ENCODE results near the gene AGFG2.
A peak's percentile ranks its signal among the peaks of the same experiment; 100 is the strongest.
"Not testable (repeated sequence)": the region's sequence is repeated elsewhere in the genome, so short reads cannot be mapped to it uniquely, and the experiment has no call there.

The AGFG2 gene

DNA sequence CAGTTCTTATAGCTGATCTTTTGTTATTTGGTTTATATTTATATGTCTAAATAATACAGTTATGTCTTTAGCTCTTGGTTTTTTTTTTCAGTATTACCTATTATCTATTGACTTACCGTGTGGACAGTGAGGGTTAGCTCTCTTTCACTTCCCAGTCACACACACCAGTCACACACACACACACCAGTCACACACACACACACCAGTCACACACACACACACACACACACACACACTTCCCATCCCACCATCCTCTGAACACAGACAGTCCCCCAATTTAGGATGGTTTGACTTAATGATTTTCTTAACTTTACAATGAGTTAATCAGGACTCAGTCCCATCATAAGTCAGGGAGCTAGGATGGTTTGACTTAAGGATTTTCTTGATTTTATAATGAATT, 18.9 kb upstream of the AGFG2 start:
- DNase-seq (ENCODE audit: low spot score) = no peak

DNA sequence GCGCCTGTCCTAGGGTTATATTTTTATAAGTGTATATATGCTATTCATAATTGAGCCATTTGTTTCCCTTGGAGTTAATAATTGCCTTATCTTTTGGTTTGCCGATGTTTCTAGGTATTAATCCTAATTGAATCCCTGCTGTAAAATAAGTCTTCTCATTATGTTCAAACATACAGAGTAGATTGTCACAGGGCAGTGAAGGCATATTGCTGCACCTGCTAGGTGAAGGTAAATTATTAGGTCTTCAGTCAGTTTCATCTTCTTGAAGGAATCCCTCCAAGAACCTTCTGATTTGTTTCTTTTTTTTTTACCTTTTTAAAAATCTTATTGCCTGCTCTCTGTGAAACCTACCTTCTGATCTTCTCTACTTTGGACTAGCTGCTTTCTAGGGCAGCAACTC, 17.9 kb upstream of the AGFG2 start:
- DNase-seq (ENCODE audit: low spot score) = no peak

GRCh38 chr7:100521909-100522593, 17.0 kb upstream of the AGFG2 start:
- DNase-seq (ENCODE audit: low spot score) = not testable (repeated sequence)

- DNase-seq (ENCODE audit: low spot score) = not testable (repeated sequence)
Observed at GRCh38 chr7:100523192-100523591, 15.8 kb upstream of the AGFG2 start.

GRCh38 chr7:100528108-100528866, 10.7 kb upstream of the AGFG2 start:
- not testable (repeated sequence) for DNase-seq (ENCODE audit: low spot score)

- peak; percentile 30 for DNase-seq (ENCODE audit: low spot score)
Observed at GRCh38 chr7:100532165-100533022, 6.6 kb upstream of the AGFG2 start.

- DNase-seq (ENCODE audit: low spot score) = not testable (repeated sequence)
Observed at GRCh38 chr7:100535982-100536381, 3.0 kb upstream of the AGFG2 start.

GRCh38 chr7:100536695-100537094, 2.3 kb upstream of the AGFG2 start:
- not testable (repeated sequence) for DNase-seq (ENCODE audit: low spot score)

GRCh38 chr7:100538348-100538653, 702 bp upstream of the AGFG2 start:
- DNase-seq (ENCODE audit: low spot score) = no peak

DNA sequence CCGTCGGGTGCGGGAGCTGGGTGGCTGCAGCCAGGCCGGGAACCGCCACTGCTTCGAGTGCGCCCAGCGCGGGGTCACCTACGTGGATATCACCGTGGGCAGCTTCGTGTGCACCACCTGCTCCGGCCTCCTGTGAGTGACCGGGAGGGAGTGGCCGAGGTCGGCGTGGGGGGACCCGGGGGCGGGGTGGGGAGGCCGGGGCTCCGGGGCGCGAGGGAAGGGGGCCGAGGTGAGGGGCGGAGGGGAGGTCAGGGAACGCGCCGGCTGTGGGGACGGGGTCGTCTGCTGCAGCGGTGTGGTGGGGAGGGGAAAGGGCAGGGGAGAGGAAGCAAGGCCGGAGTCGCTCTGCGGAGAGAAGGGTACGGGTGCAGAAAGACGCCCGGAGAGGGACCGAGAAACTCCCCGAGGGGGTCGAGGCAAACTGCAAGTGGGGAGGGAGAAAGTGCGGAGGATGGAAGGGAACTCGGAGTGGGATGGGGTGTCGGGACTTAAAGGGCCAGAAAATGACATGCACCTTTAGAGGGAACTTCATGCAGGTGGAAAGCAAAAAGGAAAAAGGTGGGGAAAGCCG, 518 bp downstream of the AGFG2 start:
- no peak for DNase-seq (ENCODE audit: low spot score)

- DNase-seq (ENCODE audit: low spot score) = no peak
Observed at GRCh38 chr7:100540073-100540723, 1.2 kb downstream of the AGFG2 start.

- not testable (repeated sequence) for DNase-seq (ENCODE audit: low spot score)
Observed at GRCh38 chr7:100541309-100541708, 2.3 kb downstream of the AGFG2 start.

DNA sequence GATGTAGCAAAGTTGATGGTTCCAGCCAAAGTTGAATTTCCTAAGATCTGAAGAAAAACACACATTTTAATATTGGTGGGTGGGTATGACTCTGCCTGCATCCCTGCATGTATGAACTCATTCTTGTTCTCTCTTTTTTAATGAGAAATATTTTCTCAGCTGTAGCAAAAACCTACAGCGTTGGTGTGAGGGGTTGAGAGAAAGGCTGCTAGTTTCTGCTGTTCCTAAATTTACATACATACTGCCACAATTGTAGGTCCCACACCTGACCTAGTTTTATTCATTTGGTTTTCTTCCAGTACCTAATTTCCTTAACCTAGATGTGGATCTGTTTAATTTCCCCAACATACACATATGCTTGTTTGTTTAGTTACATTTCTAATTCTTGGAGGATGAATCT, 4.6 kb downstream of the AGFG2 start:
- DNase-seq (ENCODE audit: low spot score) = no peak

DNA sequence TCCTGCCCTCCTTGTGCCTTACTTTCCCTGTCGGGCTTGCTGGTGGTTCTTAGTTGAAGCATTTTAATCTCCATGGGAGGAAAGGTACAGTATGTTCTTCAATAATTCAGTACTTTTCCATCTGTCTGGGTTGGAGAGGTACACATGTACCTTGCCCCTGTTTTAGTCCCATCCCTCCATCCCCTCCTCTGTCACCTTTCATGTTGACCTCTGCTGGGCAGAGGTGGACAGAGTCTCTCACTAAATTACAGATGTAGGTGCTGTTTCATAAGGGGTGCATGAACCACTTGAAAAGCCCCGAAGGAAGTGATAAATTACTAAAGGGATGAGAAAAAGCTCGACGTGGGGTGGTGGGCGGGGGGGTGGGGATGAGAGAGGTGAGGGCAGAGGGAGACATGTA, 5.4 kb downstream of the AGFG2 start:
- DNase-seq (ENCODE audit: low spot score) = no peak

DNA sequence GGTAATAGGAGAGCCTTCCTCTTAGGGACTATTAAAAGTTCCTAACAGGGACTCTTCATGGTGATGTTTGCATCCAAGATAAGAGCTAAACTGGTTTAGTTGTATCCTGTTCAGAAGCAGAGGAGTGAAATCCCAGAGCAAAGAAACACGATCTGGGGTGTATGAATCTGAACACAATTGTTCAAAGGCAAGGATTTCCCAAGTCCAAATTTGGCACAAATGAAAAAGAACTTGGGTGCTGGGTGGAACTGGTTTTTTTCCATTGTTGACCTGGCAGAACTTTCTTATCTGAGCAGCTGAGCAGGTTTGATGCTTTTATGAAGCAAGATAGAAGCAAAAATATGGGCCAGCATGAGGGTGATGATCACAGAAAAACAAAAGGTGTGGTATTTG, 6.0 kb downstream of the AGFG2 start:
- no peak for DNase-seq (ENCODE audit: low spot score)

DNA sequence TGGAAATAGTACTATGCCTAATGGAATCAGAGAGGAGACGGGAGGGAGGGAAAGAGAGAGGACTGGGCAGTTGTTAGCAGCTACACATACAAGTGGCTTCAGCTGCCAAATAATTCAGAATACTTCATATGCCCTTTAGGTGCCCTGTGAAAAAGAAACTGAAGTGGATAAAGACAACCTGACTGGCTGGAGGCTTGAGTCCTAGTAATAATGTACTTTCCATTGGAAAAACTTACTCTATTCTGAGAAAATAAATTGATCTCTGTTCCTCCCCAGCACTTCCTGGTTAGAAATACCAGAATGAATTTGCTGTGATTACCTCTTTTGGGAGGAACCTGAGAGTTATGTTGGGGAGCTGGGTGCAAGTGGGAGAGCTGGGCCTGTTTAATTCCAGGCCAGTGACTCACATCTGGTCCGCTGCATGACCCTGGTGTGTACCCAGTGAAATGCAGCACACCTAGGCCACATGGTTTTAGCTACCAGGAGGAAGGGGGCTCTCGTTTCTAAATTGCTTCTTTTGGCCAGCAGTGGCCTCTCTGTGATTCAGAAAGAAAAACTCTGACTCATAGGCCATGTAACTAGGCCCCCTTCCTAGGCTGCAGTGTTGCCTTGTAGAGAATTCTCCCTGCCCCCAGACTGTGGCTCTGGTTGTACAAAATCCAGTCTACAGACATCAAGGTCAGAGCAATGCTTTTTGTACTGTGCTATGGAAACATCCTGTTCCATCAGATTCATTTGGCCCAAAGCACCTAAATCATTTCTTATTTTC, 6.5 kb downstream of the AGFG2 start:
- DNase-seq (ENCODE audit: low spot score) = no peak

DNA sequence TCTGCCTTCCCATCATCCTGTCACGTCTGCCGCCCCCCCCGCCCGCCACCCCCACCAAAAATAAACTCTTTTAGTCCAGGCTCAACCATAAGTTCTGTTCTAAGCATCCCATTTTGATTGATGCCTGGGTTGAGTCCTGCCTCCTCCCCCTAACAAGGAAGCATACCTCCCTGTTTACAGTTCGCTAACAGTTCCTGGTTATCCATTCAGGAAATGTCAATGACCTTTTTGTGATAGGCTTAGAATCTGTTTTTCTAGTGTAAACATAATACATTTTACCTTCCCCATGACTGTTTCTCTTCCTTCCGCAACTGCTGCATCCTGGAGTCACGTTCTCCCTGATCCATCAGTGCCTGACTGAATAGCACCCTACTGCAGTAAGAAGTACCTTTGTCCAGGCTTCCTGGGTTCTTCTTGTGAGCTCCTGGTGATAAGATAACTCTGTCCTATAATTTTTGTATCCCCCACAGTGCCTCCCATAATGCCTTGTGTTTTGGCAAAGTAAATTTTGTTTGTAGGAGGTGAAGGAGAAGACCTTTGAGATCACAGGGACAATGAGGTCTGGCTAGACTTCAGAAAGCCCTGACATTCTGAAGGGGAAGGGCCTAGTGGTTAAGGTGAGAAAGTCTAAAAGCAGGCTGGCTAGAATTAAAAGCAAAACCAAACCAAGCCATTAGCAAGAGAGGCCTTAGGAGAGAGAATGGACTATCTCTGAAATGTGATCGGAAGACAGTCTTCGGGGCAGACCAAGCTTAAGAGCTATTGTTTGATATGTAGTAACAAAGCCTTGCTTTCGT, 7.3 kb downstream of the AGFG2 start:
- DNase-seq (ENCODE audit: low spot score) = no peak

GRCh38 chr7:100546926-100547800, 8.2 kb downstream of the AGFG2 start:
- DNase-seq (ENCODE audit: low spot score) = no peak

- DNase-seq (ENCODE audit: low spot score) = no peak
Observed at GRCh38 chr7:100547872-100548271, 8.9 kb downstream of the AGFG2 start.
